ENCODE results near the gene STAT1. TPM values are rescaled to one million over a fixed set of nuclear protein-coding genes. Genes with fewer than 3 reads are reported as not detected.
"Not testable (repeated sequence)": the region's sequence is repeated elsewhere in the genome, so short reads cannot be mapped to it uniquely, and the experiment has no call there.

Gene STAT1
- polyA plus RNA-seq, 1 experiment, result 166 TPM

GRCh38 chr2:190997526-190998113, 16.4 kb downstream of the STAT1 start:
- no peak for DNase-seq (ENCODE audit: low read depth)
- CTCF ChIA-PET, result interaction anchor here (1.2 to 1.8 kb wide), 4 partner anchors 8 to 32 kb away, joined by 3 to 4 read pairs (median 4); no protein-coding TSS in a partner anchor
- H3K27me3 ChIP-seq (ENCODE audit: control insufficient read depth, insufficient read depth, low read length), result no peaks in the 10 kb centered on the region
- no peak overlapping the region for H3K4me3 ChIP-seq (ENCODE audit: low read depth, low read length)
- peaks cover 28% of the 10 kb centered on the region for H3K36me3 ChIP-seq (ENCODE audit: control insufficient read depth, insufficient read depth, low read length)
- POLR2A ChIA-PET, result no interaction called here
- TF ChIP-seq CTCF (IDR thresholded peaks at IDR 0.05; ENCODE audit: insufficient read depth, low read depth, low read length), result no peak

- no peak for DNase-seq (ENCODE audit: low read depth)
- ChIA-PET CTCF (interaction anchor here (1.0 to 1.8 kb wide), 5 partner anchors 9 to 159 kb away, joined by 3 to 5 read pairs (median 4); no protein-coding TSS in a partner anchor), POLR2A (no interaction called here)
- TF ChIP-seq CTCF (IDR thresholded peaks at IDR 0.05; ENCODE audit: insufficient read depth, low read depth, low read length), result no peak
- Histone ChIP-seq H3K36me3 (ENCODE audit: control insufficient read depth, insufficient read depth, low read length) (peaks cover 28% of the 10 kb centered on the region), H3K27me3 (ENCODE audit: control insufficient read depth, insufficient read depth, low read length) (no peaks in the 10 kb centered on the region), H3K4me3 (ENCODE audit: low read depth, low read length) (no peak overlapping the region)
These were observed 17.0 kb downstream of the STAT1 start for GRCh38 chr2:190996947-190997346.

GRCh38 chr2:190996338-190996946, 17.5 kb downstream of the STAT1 start:
- POLR2A ChIA-PET, result no interaction called here
- DNase-seq (ENCODE audit: low read depth), result no peak

GRCh38 chr2:190995315-190995714, 18.7 kb downstream of the STAT1 start:
- H3K27me3 ChIP-seq (ENCODE audit: control insufficient read depth, insufficient read depth, low read length); POLR2A ChIA-PET; H3K4me3 ChIP-seq (ENCODE audit: low read depth, low read length); DNase-seq (ENCODE audit: low read depth): not testable (repeated sequence)
- peaks cover 31% of the 10 kb centered on the region for H3K36me3 ChIP-seq (ENCODE audit: control insufficient read depth, insufficient read depth, low read length)
- CTCF ChIA-PET, result interaction anchor here (0.6 to 1.2 kb wide), 4 partner anchors 9 to 246 kb away, joined by 3 to 4 read pairs (median 3); partner anchors contain the start of gene STAT4

More at GRCh38 chr2:190996338-190996946, 17.5 kb downstream of the STAT1 start:
- peak; percentile 72 for TF ChIP-seq CTCF (IDR thresholded peaks at IDR 0.05; ENCODE audit: insufficient read depth, low read depth, low read length)
- no peaks in the 10 kb centered on the region for H3K27me3 ChIP-seq (ENCODE audit: control insufficient read depth, insufficient read depth, low read length)
- H3K36me3 ChIP-seq (ENCODE audit: control insufficient read depth, insufficient read depth, low read length), result peaks cover 30% of the 10 kb centered on the region
- no peak overlapping the region for H3K4me3 ChIP-seq (ENCODE audit: low read depth, low read length)
- CTCF ChIA-PET, result interaction anchor here (0.6 to 1.8 kb wide), 8 partner anchors 9 to 389 kb away, joined by 3 to 7 read pairs (median 4); no protein-coding TSS in a partner anchor

- peaks cover 32% of the 10 kb centered on the region for H3K36me3 ChIP-seq (ENCODE audit: control insufficient read depth, insufficient read depth, low read length)
- H3K27me3 ChIP-seq (ENCODE audit: control insufficient read depth, insufficient read depth, low read length), result no peaks in the 10 kb centered on the region
- H3K4me3 ChIP-seq (ENCODE audit: low read depth, low read length), result no peak overlapping the region
- no peak for TF ChIP-seq CTCF (IDR thresholded peaks at IDR 0.05; ENCODE audit: insufficient read depth, low read depth, low read length)
- DNase-seq (ENCODE audit: low read depth), result no peak
- ChIA-PET POLR2A (no interaction called here), CTCF (interaction anchor here (0.8 to 1.1 kb wide), 3 partner anchors 14 to 33 kb away, joined by 3 to 6 read pairs (median 3); no protein-coding TSS in a partner anchor)
These were observed 19.8 kb downstream of the STAT1 start for GRCh38 chr2:190994148-190994547.
